ENCODE measurements around the gene FAM204A. TPM values are rescaled to one million over a fixed set of nuclear protein-coding genes. Genes with fewer than 3 reads are reported as not detected.

The FAM204A gene
- total and polyA plus RNA-seq, 2 of the 13 experiments (the other 11 are each of a cell fraction or from before 2014, with no cell fraction given), result 9.2 to 61.0 TPM

DNA sequence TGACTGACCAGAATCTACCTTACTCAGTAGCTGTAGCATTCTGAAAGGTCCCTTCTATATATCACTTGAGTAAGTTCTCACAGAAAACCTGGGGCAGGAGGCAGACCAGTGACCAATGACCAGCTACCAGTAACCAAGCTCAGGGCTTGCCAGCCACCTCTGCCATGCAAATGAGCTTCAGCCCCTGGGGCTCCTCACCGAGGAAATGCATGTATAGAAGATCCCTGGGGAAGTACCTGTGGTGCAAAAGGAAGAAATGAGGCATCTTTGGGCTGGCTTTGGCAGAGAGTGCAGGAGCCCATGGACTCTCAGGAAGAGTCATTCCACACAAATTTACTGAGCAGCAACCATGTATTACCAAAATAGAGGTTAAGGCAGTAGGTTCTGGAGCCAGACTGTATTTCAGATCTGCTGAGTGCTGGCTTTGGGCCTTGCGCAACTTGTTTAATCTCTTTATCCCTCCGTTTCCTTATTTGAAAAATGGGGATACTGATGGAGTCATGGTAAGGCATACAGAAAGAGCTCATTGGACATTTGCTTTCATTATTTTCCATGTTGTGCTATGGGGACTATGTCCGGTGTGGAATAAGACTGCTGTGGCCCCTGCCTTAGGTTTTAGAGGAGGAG is 41.1 kb upstream of the FAM204A start:
- H2AFZ ChIP-seq (ENCODE audit: low read length), result no peak overlapping the region
- FAIRE-seq (no peak), DNase-seq (ENCODE audit: low spot score) (no peak), ATAC-seq (no peak)
- in situ Hi-C loops (cut with HindIII; ENCODE audit: extremely low pct_ligation_motif_present, low pct_unique_long_range_greater_than_20kb) (no loop called here), intact Hi-C loops (cut with micrococcal nuclease; ENCODE audit: unreplicated experiment) (no loop called here)
- H3K79me2 ChIP-seq (ENCODE audit: insufficient read depth, low read length), result no peaks in the 10 kb centered on the region
- H3K4me2 ChIP-seq (ENCODE audit: low read depth, low read length), result no peak overlapping the region
- no peaks in the 10 kb centered on the region for H4K20me1 ChIP-seq (ENCODE audit: insufficient read depth, low read length)
- POLR2A ChIA-PET, result no interaction called here
- H3K9ac ChIP-seq (ENCODE audit: insufficient read depth, low read depth, low read length), result no peak overlapping the region
- no peaks in the 10 kb centered on the region for H3K36me3 ChIP-seq (replicated peaks in 1 of 2; ENCODE audit: control insufficient read depth in 1 of 2, insufficient read depth in 2 of 2, low read length in 2 of 2)
- WGBS (ENCODE audit: low lambda C conversion rate), result 32% methylated on average over 4 of the region's 4 CpGs
- no TSS peak for BruUV-seq (replicated peaks)
- H3K9me3 ChIP-seq (ENCODE audit: low read length), result no peaks in the 10 kb centered on the region
- CTCF ChIA-PET (ENCODE audit: low intra/inter-chr PET ratio, low total read pairs), result no interaction called here
- no peak overlapping the region for H3K27ac ChIP-seq (ENCODE audit: extremely low read length, insufficient read depth, low read length)
- no peak overlapping the region for H3K4me3 ChIP-seq (replicated peaks in 1 of 3; ENCODE audit: insufficient read depth in 1 of 3, low read depth in 2 of 3, low read length in 3 of 3)
- H3K4me1 ChIP-seq (ENCODE audit: insufficient read depth, low read length), result no peaks in the 10 kb centered on the region
- peak; percentile 53 for TF ChIP-seq CEBPB (IDR thresholded peaks at IDR 0.05; ENCODE audit: borderline replicate concordance, low read depth, low read length)
- TF ChIP-seq PRPF4 (IDR thresholded peaks at IDR 0.05; ENCODE audit: low read depth, low read length, poor library complexity, severe bottlenecking), result no peak
- H3K27me3 ChIP-seq (ENCODE audit: control insufficient read depth in 1 of 2, insufficient read depth in 2 of 2, low read length in 2 of 2), result no peaks in the 10 kb centered on the region

DNA sequence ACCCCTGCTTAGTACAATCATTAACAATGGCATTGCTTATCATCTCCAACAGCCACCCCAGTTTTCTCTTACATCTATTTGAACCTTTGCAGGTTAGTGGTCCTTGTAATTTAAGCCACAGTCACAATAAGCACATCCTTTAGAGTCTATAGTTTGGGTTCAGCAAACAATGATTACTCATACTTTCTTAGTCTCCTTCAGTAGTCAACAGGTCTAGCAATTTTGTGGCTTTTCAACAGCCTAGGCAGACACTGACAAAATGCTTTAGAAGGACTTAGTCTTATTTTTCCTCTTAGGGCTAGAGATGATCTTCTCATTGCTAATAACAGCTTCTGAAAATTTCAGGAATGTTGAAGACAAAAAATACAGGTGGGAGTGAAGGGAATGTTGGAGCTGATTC is 32.3 kb upstream of the FAM204A start:
- Histone ChIP-seq H3K4me3 (replicated peaks in 1 of 3; ENCODE audit: insufficient read depth in 1 of 3, low read depth in 2 of 3, low read length in 3 of 3) (no peak overlapping the region), H4K20me1 (ENCODE audit: insufficient read depth, low read length) (no peaks in the 10 kb centered on the region), H3K9ac (ENCODE audit: insufficient read depth, low read depth, low read length) (no peak overlapping the region), H3K36me3 (replicated peaks in 1 of 2; ENCODE audit: control insufficient read depth in 1 of 2, insufficient read depth in 2 of 2, low read length in 2 of 2) (no peaks in the 10 kb centered on the region), H2AFZ (ENCODE audit: low read length) (no peak overlapping the region), H3K27ac (ENCODE audit: extremely low read length, insufficient read depth, low read length) (no peak overlapping the region), H3K4me1 (ENCODE audit: insufficient read depth, low read length) (no peaks in the 10 kb centered on the region), H3K27me3 (ENCODE audit: control insufficient read depth in 1 of 2, insufficient read depth in 2 of 2, low read length in 2 of 2) (no peaks in the 10 kb centered on the region), H3K9me3 (ENCODE audit: low read length) (no peaks in the 10 kb centered on the region), H3K79me2 (ENCODE audit: insufficient read depth, low read length) (no peaks in the 10 kb centered on the region), H3K4me2 (ENCODE audit: low read depth, low read length) (no peak overlapping the region)
- ChIA-PET CTCF (ENCODE audit: low intra/inter-chr PET ratio, low total read pairs) (no interaction called here), POLR2A (no interaction called here)
- in situ Hi-C loops (cut with HindIII; ENCODE audit: extremely low pct_ligation_motif_present, low pct_unique_long_range_greater_than_20kb), result no loop called here
- no peak for ATAC-seq
- intact Hi-C loops (cut with micrococcal nuclease; ENCODE audit: unreplicated experiment), result no loop called here
- no peak for FAIRE-seq
- no peak for DNase-seq (ENCODE audit: low spot score)
- no TSS peak for BruUV-seq (replicated peaks)
- no peak for TF ChIP-seq HDAC6 (IDR thresholded peaks at IDR 0.05; ENCODE audit: low read depth, low read length)
- TF ChIP-seq, protein P1, sequence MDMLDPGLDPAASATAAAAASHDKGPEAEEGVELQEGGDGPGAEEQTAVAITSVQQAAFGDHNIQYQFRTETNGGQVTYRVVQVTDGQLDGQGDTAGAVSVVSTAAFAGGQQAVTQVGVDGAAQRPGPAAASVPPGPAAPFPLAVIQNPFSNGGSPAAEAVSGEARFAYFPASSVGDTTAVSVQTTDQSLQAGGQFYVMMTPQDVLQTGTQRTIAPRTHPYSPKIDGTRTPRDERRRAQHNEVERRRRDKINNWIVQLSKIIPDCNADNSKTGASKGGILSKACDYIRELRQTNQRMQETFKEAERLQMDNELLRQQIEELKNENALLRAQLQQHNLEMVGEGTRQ (IDR thresholded peaks at IDR 0.05; ENCODE audit: low read depth, low read length), result no peak
- TF ChIP-seq, protein P1 (CRISPR knock-in tag; IDR thresholded peaks at IDR 0.05; ENCODE audit: borderline replicate concordance), result no peak
- TF ChIP-seq HNRNPLL (IDR thresholded peaks at IDR 0.05; ENCODE audit: low read depth, low read length, poor library complexity, severe bottlenecking), result no peak
- TF ChIP-seq ZNF879 (CRISPR knock-in tag; IDR thresholded peaks at IDR 0.05), result no peak
- TF ChIP-seq, protein P2, sequence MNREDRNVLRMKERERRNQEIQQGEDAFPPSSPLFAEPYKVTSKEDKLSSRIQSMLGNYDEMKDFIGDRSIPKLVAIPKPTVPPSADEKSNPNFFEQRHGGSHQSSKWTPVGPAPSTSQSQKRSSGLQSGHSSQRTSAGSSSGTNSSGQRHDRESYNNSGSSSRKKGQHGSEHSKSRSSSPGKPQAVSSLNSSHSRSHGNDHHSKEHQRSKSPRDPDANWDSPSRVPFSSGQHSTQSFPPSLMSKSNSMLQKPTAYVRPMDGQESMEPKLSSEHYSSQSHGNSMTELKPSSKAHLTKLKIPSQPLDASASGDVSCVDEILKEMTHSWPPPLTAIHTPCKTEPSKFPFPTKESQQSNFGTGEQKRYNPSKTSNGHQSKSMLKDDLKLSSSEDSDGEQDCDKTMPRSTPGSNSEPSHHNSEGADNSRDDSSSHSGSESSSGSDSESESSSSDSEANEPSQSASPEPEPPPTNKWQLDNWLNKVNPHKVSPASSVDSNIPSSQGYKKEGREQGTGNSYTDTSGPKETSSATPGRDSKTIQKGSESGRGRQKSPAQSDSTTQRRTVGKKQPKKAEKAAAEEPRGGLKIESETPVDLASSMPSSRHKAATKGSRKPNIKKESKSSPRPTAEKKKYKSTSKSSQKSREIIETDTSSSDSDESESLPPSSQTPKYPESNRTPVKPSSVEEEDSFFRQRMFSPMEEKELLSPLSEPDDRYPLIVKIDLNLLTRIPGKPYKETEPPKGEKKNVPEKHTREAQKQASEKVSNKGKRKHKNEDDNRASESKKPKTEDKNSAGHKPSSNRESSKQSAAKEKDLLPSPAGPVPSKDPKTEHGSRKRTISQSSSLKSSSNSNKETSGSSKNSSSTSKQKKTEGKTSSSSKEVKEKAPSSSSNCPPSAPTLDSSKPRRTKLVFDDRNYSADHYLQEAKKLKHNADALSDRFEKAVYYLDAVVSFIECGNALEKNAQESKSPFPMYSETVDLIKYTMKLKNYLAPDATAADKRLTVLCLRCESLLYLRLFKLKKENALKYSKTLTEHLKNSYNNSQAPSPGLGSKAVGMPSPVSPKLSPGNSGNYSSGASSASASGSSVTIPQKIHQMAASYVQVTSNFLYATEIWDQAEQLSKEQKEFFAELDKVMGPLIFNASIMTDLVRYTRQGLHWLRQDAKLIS (CRISPR knock-in tag; IDR thresholded peaks at IDR 0.05), result no peak
- TF ChIP-seq, protein P3, sequence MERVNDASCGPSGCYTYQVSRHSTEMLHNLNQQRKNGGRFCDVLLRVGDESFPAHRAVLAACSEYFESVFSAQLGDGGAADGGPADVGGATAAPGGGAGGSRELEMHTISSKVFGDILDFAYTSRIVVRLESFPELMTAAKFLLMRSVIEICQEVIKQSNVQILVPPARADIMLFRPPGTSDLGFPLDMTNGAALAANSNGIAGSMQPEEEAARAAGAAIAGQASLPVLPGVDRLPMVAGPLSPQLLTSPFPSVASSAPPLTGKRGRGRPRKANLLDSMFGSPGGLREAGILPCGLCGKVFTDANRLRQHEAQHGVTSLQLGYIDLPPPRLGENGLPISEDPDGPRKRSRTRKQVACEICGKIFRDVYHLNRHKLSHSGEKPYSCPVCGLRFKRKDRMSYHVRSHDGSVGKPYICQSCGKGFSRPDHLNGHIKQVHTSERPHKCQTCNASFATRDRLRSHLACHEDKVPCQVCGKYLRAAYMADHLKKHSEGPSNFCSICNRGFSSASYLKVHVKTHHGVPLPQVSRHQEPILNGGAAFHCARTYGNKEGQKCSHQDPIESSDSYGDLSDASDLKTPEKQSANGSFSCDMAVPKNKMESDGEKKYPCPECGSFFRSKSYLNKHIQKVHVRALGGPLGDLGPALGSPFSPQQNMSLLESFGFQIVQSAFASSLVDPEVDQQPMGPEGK (CRISPR knock-in tag; IDR thresholded peaks at IDR 0.05), result no peak
- no peak for TF ChIP-seq FOXK2 (IDR thresholded peaks at IDR 0.05)
